ENCODE data around the gene DCANP1.
"Not testable (repeated sequence)": the region's sequence is repeated elsewhere in the genome, so short reads cannot be mapped to it uniquely, and the experiment has no call there.

Gene DCANP1

DNA sequence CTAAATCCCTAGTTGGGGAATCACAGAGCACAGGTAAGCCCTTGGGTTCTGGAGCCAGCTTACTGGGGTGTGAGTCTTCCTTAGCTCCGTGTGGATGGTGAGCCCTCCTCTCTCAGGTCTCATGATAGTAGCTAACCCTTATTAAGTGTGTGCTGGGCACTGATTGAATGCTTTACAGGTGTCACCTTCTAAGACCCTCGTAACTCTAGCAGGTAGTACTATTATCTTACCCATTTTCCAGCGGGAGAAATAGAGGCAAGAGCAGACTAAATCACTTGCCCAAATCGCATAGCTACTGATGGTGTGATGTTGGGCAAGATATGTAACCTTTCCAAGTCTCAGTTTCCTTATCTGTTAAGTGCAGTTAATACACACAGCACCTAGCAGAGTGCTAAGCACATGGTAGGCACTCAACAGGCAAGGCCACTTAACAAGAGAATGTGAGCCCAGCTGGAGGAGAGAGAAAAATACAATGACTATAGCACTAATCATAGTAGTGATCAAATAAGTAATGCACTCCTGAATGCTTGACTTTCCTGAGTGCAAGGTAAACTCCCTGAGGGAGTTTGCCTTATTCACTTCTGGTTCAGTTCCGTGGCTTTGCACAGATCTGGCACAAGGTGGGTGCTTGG, at the start of gene DCANP1:
Gene DCANP1 (minus strand): TSS at position 51 of the 632 bp plus-strand sequence. CDS start 240 bp downstream, outside the sequence.
- no peak for DNase-seq (ENCODE audit: low read depth)

GRCh38 chr5:135495531-135495930, 48.4 kb upstream of the DCANP1 start:
- DNase-seq (ENCODE audit: low read depth) = not testable (repeated sequence)

- DNase-seq (ENCODE audit: low read depth) = no peak
Observed at GRCh38 chr5:135494196-135494595, 47.0 kb upstream of the DCANP1 start.

GRCh38 chr5:135493406-135494180, 46.4 kb upstream of the DCANP1 start:
- DNase-seq (ENCODE audit: low read depth) = no peak

- DNase-seq (ENCODE audit: low read depth) = no peak
Observed at GRCh38 chr5:135492319-135492626, 45.1 kb upstream of the DCANP1 start.

GRCh38 chr5:135491552-135492318, 44.6 kb upstream of the DCANP1 start:
- no peak for DNase-seq (ENCODE audit: low read depth)

GRCh38 chr5:135491038-135491551, 43.9 kb upstream of the DCANP1 start:
- no peak for DNase-seq (ENCODE audit: low read depth)

DNA sequence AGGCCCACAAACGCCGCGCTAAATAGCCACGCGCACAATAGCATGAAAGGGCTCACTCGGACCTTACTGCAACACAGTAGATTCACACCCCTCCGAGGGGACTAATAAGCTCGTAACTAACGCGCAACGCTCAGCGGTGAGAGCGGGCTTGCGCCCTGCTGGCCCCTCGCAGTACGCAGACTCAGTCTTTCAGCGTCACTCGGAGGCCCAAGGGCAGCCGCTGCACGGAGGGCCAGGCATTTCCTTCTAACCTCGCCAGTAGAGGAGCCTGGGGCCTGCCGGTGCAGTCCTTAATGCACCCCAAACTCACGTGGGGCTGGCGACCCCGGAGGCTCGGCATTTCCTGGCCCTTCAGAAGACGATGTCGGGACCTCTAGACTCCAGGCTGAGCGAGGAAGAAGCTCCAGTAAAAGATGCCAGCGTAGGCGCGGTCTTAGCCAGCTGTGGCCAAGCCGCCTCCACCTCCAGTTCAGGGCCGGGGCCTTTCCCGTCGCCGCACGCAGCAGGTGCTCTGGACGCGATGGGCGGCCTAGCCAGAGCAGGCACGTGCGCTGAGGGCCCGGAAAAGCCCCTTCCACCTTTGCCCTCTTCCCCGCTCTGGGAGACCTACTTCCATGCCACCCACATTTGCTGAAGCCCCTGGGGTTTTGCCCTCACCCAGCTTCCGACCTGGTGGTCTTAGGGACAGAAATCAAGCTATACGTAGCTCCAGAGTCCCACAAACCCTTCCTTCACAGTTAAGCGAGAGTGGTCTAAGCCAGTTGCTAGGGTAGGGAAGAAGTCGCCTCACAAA, 43.3 kb upstream of the DCANP1 start:
- no peak for DNase-seq (ENCODE audit: low read depth)

DNA sequence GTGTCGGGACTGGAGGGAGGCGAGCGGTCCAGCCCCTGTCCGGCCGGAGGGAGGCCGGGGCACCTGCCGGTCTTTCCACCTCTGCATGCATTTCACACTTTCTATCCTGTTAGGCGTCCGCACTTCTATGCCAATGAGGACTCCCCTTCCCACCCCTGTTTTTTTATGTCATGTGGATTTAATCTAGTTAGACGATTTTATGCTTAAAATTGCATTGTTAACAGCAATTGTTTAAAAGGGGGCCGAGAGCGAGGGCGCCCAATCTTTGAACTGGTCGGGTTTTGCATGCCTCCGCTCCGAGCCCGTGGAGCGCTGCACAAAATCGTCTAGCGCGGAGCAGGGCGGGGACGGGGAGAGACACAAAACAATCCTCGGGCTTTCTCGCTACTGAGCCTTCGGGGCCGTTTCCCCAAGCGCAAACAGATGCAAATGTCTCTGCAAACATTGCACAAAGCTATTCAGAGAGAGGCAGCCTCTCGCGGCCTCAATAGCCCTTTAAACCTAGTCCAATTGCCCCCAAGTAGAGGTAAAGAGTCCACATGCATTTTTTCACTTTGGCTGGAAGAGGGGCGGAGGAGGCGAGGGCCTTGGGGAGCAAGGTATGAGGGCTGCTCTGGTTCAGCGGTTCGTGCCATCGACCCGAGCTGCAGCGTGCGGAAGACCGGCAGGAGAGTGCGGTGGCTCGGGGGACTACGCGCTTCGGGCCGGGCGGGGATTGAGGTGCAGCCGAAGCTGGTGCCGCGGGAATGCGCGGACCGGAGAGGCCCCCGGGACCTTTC, 42.5 kb upstream of the DCANP1 start:
- DNase-seq (ENCODE audit: low read depth) = no peak

- DNase-seq (ENCODE audit: low read depth) = no peak
Observed at GRCh38 chr5:135488727-135489465, 41.7 kb upstream of the DCANP1 start.

GRCh38 chr5:135487839-135488514, 40.8 kb upstream of the DCANP1 start:
- DNase-seq (ENCODE audit: low read depth) = no peak

GRCh38 chr5:135487037-135487395, 39.9 kb upstream of the DCANP1 start:
- DNase-seq (ENCODE audit: low read depth) = no peak

DNA sequence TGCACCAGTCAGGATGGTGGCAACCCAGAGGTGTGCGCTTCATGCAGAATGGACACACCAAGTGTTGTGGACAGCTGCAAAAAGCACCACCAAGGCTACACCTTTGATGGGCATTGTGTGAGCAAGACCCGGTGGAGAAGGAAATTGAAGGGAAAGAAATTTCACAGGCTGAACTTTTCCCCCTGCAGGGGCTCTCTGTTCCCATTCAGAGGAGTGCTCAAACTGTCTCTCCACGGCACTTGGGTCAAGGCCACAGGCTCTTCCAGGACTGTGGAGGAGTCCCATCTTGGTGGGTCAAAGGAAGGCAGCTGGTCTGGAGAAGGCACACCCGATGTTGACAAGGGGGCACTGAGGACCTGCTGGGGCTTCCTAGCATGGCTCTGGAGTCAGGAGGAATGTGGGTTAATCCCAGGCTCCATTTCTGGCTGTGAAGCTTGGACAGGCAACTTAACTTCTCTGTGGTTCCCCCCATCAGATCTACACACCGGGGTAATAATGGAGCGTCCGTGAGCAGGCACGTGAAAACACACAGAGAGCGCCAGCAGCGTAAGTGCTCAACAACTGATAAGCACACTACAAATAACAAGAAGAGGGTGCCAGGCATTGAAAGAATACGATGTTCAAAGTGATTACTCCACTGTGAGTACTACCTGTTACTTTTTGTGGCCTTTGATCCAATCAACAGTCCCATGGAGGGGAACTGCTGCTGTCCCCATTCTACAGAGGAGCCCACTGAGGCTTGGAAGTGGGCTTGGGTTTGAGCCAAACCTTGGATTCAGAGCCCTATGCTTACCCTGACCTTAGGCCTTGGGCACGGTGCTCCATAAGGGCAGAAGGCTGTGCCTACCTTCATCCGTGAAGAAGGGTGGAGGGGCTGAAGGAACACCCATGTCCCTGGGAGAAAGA, 39.2 kb upstream of the DCANP1 start:
- no peak for DNase-seq (ENCODE audit: low read depth)

DNA sequence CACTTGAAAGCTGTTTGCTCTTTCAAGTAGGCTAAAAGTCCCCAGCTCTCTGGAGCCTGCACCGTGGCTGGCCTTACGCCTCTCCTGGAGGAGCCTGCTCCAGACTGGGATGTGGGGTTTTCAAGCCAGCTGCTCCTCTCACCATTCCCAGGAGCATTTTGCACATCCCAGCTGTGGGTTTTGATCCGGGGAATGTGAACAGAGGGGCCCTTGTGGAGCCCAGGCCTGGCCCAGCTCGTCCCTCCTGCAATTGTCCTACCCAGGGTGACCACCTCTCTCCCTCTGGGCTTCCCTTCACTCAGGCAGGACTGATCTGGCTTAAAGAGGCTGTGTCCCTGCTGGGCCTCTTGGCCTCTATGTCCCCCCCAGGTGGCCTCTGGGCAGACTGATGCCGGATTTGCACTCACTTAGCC, 37.5 kb upstream of the DCANP1 start:
- DNase-seq (ENCODE audit: low read depth) = no peak

GRCh38 chr5:135483254-135483653, 36.1 kb upstream of the DCANP1 start:
- no peak for DNase-seq (ENCODE audit: low read depth)

DNA sequence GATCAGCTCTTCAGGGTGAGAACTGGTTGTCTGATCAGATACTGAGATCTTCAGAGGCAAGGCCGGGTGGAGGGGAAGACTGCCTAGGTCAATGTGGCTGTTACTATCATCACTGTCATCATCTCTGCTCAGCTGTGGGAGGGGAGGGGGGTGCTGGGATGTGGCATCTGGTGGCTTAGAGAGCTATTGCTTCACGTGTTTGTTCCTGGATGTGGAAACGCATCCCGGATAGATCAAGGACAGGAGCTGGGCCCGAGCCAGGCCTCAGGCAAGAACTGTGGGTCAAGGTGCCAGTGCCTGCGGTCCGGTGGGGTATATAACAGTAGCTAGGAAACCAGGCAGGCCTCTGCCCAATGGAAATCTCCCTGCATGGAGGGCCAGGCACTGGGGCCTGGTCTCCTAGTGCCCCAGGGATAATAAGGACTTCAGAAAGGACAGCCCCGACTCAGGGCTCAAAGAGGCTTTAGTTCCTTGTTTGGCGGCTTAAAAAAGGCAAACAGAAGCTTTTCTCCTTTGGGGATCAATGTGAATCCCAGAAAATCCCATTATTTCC, 35.3 kb upstream of the DCANP1 start:
- DNase-seq (ENCODE audit: low read depth) = no peak

DNA sequence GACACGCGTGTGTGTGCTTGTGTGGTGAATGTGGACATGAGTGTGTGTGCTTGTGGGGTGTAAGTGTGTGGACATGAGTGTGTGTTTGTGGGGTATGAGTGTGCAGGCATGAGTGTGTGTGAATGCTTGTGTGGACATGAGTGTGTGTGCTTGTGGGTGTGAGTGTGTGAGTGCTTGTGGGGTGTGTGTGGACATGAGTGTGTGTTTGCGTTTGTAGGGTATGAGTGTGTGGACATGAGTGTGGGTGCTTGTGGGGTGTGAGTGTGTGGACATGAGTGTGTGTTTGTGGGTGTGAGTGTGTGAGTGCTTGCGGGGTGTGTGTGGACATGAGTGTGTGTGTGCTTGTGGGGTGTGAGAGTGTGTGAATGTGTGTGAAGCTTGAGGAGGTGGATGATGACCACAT, 34.8 kb upstream of the DCANP1 start:
- no peak for DNase-seq (ENCODE audit: low read depth)

- DNase-seq (ENCODE audit: low read depth) = no peak
Observed at GRCh38 chr5:135481387-135481786, 34.2 kb upstream of the DCANP1 start.

GRCh38 chr5:135480511-135480910, 33.4 kb upstream of the DCANP1 start:
- no peak for DNase-seq (ENCODE audit: low read depth)
